HEK293 (cell line): ENCODE measurements around the gene POM121L12.

ENCODE experiments used
- CTCF ChIA-PET: fragments of 350-600 bp; formaldehyde crosslinking; extraction: SDS; loops from one replicate; lab custom pipeline; 2021; ENCODE audit warnings: antibody characterized with exemption; lab: Yijun Ruan, JAX
- POLR2A ChIA-PET: fragments of 300-600 bp; formaldehyde crosslinking; extraction: SDS; loops from one replicate; lab custom pipeline; 2020; ENCODE audit warnings: antibody characterized with exemption, inconsistent platforms; lab: Yijun Ruan, JAX
- H3K27ac ChIP-seq: fragments of 200-500 bp; sonication (Bioruptor generic); 2 replicates; pipeline ENCODE4 v1.5.1; 2014; ENCODE audit warnings: low read depth, low read length, control low read depth, inconsistent platforms; ENCODE audit errors: extremely low read depth
- H3K36me3 ChIP-seq, 2 experiments: fragments of 200-500 bp in 1 of 2; sonication (Bioruptor generic) in 1 of 2; 1 replicate in 1 of 2; 2 replicates in 1 of 2; pipeline ENCODE4 v1.5.1; 2014 to 2017; ENCODE audit warnings: inconsistent platforms in 2 of 2, low read length in 2 of 2; ENCODE audit not compliant: control insufficient read depth in 2 of 2, insufficient read depth in 1 of 2
- H3K4me1 ChIP-seq: fragments of 200-500 bp; sonication (Bioruptor generic); 2 replicates; pipeline ENCODE4 v1.5.1; 2014; ENCODE audit warnings: mild to moderate bottlenecking, low read length, inconsistent platforms; ENCODE audit not compliant: control insufficient read depth, insufficient read depth
- H3K4me3 ChIP-seq: 2 replicates; pipeline ENCODE4 v1.5.1; 2011; ENCODE audit warnings: low read depth, mild to moderate bottlenecking, control low read depth, low read length, moderate library complexity
- H3K9me3 ChIP-seq: fragments of 200-500 bp; sonication (Bioruptor generic); 2 replicates; pipeline ENCODE4 v1.5.1; 2014; ENCODE audit warnings: low read depth, low read length, inconsistent platforms; ENCODE audit not compliant: control insufficient read depth, insufficient read depth
- KLF10 ChIP-seq: fragments of 450-650 bp; IDR thresholded peaks from 2 replicates; pipeline ENCODE4 v1.5.1; 2018; ENCODE audit warnings: missing biosample characterization, mild to moderate bottlenecking, missing genetic modification characterization
- KLF16 ChIP-seq: fragments of 450-650 bp; formaldehyde crosslinking; IDR thresholded peaks from 2 replicates; pipeline ENCODE4 v1.5.1; 2017; ENCODE audit warnings: missing biosample characterization, missing genetic modification characterization
- MEIS1 ChIP-seq: sonication (generic); formaldehyde crosslinking; IDR thresholded peaks from 2 replicates; pipeline ENCODE4 v1.8.1; 2022; ENCODE audit warnings: missing genetic modification reagents, mild to moderate bottlenecking, borderline replicate concordance
- OVOL3 ChIP-seq: fragments of 450-650 bp; formaldehyde crosslinking; IDR thresholded peaks from 2 replicates; pipeline ENCODE4 v1.5.1; 2016; ENCODE audit warnings: missing biosample characterization, missing genetic modification characterization
- ZBTB17 ChIP-seq: fragments of 450-650 bp; formaldehyde crosslinking; IDR thresholded peaks from 2 replicates; pipeline ENCODE4 v1.5.1; 2016; ENCODE audit warnings: missing biosample characterization, missing genetic modification characterization
- ZBTB21 ChIP-seq: fragments of 450-650 bp; formaldehyde crosslinking; IDR thresholded peaks from 2 replicates; pipeline ENCODE4 v1.5.1; 2017; ENCODE audit warnings: missing biosample characterization, missing genetic modification characterization
- ZBTB26 ChIP-seq: fragments of 450-650 bp; formaldehyde crosslinking; optimal IDR thresholded peaks from 2 replicates; pipeline ENCODE3; 2016; ENCODE audit warnings: missing biosample characterization, mild to moderate bottlenecking, missing genetic modification characterization
- ZFP37 ChIP-seq: fragments of 450-650 bp; formaldehyde crosslinking; IDR thresholded peaks from 2 replicates; pipeline ENCODE4 v1.5.1; 2016; ENCODE audit warnings: missing biosample characterization, missing genetic modification characterization
- ZNF157 ChIP-seq: fragments of 450-650 bp; formaldehyde crosslinking; IDR thresholded peaks from 2 replicates; pipeline ENCODE4 v1.5.1; 2016; ENCODE audit warnings: missing biosample characterization, missing genetic modification characterization
- ZNF16 ChIP-seq: fragments of 450-650 bp; formaldehyde crosslinking; IDR thresholded peaks from 2 replicates; pipeline ENCODE4 v1.5.1; 2016; ENCODE audit warnings: low read depth, missing biosample characterization, missing genetic modification characterization
- ZNF2 ChIP-seq: fragments of 450-650 bp; formaldehyde crosslinking; IDR thresholded peaks from 2 replicates; pipeline ENCODE4 v1.5.1; 2016; ENCODE audit warnings: missing biosample characterization, missing genetic modification characterization
- ZNF280C ChIP-seq: fragments of 450-650 bp; formaldehyde crosslinking; IDR thresholded peaks from 2 replicates; pipeline ENCODE4 v1.5.1; 2016; ENCODE audit warnings: missing biosample characterization, missing genetic modification characterization
- ZNF394 ChIP-seq: fragments of 450-650 bp; formaldehyde crosslinking; IDR thresholded peaks from 2 replicates; pipeline ENCODE4 v1.5.1; 2016; ENCODE audit warnings: missing biosample characterization, missing genetic modification characterization, mild to moderate bottlenecking, moderate library complexity, borderline replicate concordance
- ZNF433 ChIP-seq: fragments of 450-650 bp; formaldehyde crosslinking; IDR thresholded peaks from 2 replicates; pipeline ENCODE4 v1.5.1; 2016; ENCODE audit warnings: missing biosample characterization, missing genetic modification characterization, low read depth
- ZNF473 ChIP-seq: fragments of 450-650 bp; formaldehyde crosslinking; IDR thresholded peaks from 2 replicates; pipeline ENCODE4 v1.5.1; 2017; ENCODE audit warnings: missing biosample characterization, missing genetic modification characterization
- ZNF513 ChIP-seq: fragments of 450-650 bp; IDR thresholded peaks from 2 replicates; pipeline ENCODE4 v1.5.1; 2018; ENCODE audit warnings: missing biosample characterization, missing genetic modification characterization
- ZNF654 ChIP-seq: fragments of 450-650 bp; formaldehyde crosslinking; IDR thresholded peaks from 2 replicates; pipeline ENCODE4 v1.5.1; 2016; ENCODE audit warnings: low read depth, missing biosample characterization, missing genetic modification characterization
- ZNF670 ChIP-seq: fragments of 450-650 bp; formaldehyde crosslinking; IDR thresholded peaks from 2 replicates; pipeline ENCODE4 v1.5.1; 2016; ENCODE audit warnings: missing biosample characterization, missing genetic modification characterization, low read depth
- TF ChIP-seq, protein P1 (sequence below): fragments of 450-650 bp; formaldehyde crosslinking; IDR thresholded peaks from 2 replicates; pipeline ENCODE4 v1.5.1; 2016; ENCODE audit warnings: missing biosample characterization, missing genetic modification characterization
- TF ChIP-seq, protein P2 (sequence below): fragments of 450-650 bp; formaldehyde crosslinking; IDR thresholded peaks from 2 replicates; pipeline ENCODE4 v1.5.1; 2017; ENCODE audit warnings: missing biosample characterization, missing genetic modification characterization

The POM121L12 gene

GRCh38 chr7:52992001-52992400 is 43.4 kb upstream of the POM121L12 start (continued):
- TF ChIP-seq ZBTB26 (tag by site-specific recombination) (no peak), ZBTB21 (tag by site-specific recombination) (no peak)
- TF ChIP-seq, protein P1, sequence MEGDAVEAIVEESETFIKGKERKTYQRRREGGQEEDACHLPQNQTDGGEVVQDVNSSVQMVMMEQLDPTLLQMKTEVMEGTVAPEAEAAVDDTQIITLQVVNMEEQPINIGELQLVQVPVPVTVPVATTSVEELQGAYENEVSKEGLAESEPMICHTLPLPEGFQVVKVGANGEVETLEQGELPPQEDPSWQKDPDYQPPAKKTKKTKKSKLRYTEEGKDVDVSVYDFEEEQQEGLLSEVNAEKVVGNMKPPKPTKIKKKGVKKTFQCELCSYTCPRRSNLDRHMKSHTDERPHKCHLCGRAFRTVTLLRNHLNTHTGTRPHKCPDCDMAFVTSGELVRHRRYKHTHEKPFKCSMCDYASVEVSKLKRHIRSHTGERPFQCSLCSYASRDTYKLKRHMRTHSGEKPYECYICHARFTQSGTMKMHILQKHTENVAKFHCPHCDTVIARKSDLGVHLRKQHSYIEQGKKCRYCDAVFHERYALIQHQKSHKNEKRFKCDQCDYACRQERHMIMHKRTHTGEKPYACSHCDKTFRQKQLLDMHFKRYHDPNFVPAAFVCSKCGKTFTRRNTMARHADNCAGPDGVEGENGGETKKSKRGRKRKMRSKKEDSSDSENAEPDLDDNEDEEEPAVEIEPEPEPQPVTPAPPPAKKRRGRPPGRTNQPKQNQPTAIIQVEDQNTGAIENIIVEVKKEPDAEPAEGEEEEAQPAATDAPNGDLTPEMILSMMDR (tag by site-specific recombination), result no peak

DNA sequence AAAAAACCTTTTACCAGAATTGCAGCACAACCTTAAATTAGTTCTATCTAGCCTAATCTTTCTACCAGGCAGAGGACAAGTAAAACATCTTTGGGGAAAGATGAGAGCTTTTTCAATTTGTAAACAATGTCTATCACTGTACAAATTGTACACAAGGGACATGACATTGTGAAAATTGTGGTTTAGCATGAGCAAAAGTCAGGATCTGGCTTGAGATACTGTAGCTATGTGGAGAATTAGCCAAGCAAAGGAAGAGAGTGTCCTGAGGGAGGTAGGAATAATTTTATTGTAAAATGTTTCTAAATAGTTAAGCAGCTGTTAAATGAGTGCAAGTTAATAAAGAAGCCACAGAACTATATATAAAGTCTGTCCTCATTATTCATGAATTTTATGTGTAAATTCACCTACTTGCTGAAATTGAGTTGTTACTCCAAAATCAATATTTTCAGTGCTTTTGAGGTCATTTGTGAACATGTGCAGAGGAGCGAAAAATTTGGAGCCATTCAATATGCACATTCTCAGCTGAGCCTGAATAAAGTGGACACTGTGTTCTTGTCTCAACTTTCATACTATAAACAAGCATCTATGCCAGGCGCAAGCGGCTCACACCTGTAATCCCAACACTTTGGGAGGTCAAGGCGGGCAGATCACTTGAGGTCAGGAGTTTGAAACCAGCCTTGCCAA is 42.8 kb upstream of the POM121L12 start:
- no peak overlapping the region for H3K27ac ChIP-seq
- CTCF ChIA-PET, result no interaction called here

More for the DNA sequence above, 42.8 kb upstream of the POM121L12 start:
- no peaks in the 10 kb centered on the region for H3K9me3 ChIP-seq
- no peaks in the 10 kb centered on the region for H3K36me3 ChIP-seq
- no peaks in the 10 kb centered on the region for H3K4me1 ChIP-seq
- no peak overlapping the region for H3K4me3 ChIP-seq
- POLR2A ChIA-PET, result no interaction called here
- TF ChIP-seq, protein P2, sequence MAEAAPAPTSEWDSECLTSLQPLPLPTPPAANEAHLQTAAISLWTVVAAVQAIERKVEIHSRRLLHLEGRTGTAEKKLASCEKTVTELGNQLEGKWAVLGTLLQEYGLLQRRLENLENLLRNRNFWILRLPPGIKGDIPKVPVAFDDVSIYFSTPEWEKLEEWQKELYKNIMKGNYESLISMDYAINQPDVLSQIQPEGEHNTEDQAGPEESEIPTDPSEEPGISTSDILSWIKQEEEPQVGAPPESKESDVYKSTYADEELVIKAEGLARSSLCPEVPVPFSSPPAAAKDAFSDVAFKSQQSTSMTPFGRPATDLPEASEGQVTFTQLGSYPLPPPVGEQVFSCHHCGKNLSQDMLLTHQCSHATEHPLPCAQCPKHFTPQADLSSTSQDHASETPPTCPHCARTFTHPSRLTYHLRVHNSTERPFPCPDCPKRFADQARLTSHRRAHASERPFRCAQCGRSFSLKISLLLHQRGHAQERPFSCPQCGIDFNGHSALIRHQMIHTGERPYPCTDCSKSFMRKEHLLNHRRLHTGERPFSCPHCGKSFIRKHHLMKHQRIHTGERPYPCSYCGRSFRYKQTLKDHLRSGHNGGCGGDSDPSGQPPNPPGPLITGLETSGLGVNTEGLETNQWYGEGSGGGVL (tag by site-specific recombination), result no peak
- TF ChIP-seq ZNF16 (tag by site-specific recombination) (no peak), ZFP37 (no peak), KLF16 (tag by site-specific recombination) (no peak), ZNF2 (tag by site-specific recombination) (no peak), MEIS1 (CRISPR knock-in tag) (no peak), ZNF280C (tag by site-specific recombination) (no peak), OVOL3 (tag by site-specific recombination) (no peak), ZNF394 (tag by site-specific recombination) (no peak), ZNF473 (tag by site-specific recombination) (no peak), ZNF157 (no peak), ZNF433 (tag by site-specific recombination) (no peak), ZNF654 (tag by site-specific recombination) (no peak), ZNF513 (tag by site-specific recombination) (no peak), KLF10 (tag by site-specific recombination) (no peak), ZNF670 (tag by site-specific recombination) (no peak), ZBTB17 (no peak), ZBTB26 (tag by site-specific recombination) (no peak)
